ENCODE measurements around the gene MIEF2.
"Not testable (repeated sequence)": the region's sequence is repeated elsewhere in the genome, so short reads cannot be mapped to it uniquely, and the experiment has no call there.

MIEF2 gene

GRCh38 chr17:18257268-18257981, 3.0 kb upstream of the MIEF2 start:
- peak; percentile 45 for DNase-seq

GRCh38 chr17:18257982-18258355, 2.5 kb upstream of the MIEF2 start:
- peak; percentile 78 for DNase-seq

- peak; percentile 70 for DNase-seq
Observed at GRCh38 chr17:18258356-18259038, 2.0 kb upstream of the MIEF2 start, which contains the start of gene FLII. Gene FLII (minus strand): TSS chr17:18258738. CDS start chr17:18258690, 48 bp downstream.

- DNase-seq, result no peak
Observed at GRCh38 chr17:18259621-18260331, 686 bp upstream of the MIEF2 start.

- DNase-seq, result peak; percentile 58
Observed at GRCh38 chr17:18261146-18261515, 669 bp downstream of the MIEF2 start.

GRCh38 chr17:18261659-18262058, 1.2 kb downstream of the MIEF2 start:
- no peak for DNase-seq

DNA sequence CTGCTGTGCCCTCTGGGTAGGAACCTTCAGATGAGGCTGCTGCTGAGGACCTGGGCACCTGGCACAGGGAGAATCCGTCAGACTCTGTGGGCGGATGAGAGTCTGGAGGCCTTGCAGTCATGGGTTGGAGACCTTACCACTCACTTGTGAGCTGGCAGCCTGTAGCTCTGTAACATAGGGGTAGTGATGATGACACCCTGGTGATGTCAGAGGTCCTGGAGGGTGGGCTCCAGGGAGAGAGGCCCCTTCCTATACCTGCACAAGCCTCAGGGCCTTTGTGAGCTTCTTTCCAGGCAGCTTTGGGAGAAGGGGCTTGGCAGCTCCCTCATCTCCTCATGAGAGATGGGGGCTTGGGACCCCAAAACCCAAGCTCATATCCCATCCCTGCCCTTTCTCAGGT, 1.6 kb downstream of the MIEF2 start:
- DNase-seq, result no peak

DNA sequence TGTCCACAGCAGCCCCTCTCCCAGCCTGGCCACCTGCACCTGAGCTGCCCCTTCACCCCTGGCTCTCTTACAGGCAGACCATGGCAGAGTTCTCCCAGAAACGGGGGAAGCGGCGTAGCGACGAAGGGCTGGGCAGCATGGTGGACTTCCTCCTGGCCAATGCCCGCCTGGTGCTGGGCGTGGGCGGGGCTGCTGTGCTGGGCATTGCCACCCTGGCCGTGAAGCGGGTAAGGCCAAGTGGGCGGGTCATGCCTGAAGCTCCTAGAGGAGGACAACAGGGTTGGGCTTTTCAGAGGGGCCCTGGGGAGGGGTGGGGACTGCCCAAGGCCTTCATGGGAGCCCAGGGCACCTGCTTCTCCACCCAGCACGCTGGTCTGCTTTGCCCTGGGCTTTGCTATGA, 2.2 kb downstream of the MIEF2 start:
- no peak for DNase-seq

DNA sequence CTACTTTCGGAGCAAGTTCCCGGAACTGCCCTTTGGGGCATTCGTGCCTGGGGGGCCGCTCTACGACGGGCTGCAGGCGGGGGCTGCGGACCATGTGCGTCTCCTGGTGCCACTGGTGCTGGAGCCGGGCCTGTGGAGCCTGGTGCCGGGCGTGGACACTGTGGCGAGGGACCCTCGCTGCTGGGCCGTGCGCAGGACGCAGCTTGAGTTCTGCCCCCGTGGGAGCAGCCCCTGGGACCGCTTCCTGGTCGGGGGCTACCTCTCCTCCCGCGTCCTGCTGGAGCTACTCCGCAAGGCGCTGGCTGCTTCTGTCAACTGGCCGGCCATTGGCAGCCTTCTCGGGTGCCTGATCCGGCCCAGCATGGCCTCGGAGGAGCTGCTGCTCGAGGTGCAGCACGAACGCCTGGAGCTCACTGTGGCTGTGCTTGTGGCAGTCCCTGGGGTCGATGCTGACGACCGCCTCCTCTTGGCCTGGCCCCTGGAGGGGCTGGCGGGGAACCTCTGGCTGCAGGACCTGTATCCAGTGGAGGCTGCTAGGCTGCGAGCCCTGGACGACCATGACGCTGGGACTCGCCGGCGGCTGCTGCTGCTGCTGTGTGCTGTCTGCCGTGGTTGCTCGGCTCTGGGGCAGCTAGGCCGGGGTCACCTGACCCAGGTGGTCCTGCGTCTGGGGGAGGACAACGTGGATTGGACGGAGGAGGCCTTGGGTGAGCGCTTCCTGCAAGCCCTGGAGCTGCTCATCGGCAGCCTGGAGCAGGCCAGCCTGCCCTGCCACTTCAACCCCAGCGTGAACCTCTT, 3.6 kb downstream of the MIEF2 start:
- no peak for DNase-seq

GRCh38 chr17:18267366-18267765, 6.9 kb downstream of the MIEF2 start:
- DNase-seq, result no peak

- no peak for DNase-seq
Observed at GRCh38 chr17:18267927-18268711, 7.7 kb downstream of the MIEF2 start.

DNA sequence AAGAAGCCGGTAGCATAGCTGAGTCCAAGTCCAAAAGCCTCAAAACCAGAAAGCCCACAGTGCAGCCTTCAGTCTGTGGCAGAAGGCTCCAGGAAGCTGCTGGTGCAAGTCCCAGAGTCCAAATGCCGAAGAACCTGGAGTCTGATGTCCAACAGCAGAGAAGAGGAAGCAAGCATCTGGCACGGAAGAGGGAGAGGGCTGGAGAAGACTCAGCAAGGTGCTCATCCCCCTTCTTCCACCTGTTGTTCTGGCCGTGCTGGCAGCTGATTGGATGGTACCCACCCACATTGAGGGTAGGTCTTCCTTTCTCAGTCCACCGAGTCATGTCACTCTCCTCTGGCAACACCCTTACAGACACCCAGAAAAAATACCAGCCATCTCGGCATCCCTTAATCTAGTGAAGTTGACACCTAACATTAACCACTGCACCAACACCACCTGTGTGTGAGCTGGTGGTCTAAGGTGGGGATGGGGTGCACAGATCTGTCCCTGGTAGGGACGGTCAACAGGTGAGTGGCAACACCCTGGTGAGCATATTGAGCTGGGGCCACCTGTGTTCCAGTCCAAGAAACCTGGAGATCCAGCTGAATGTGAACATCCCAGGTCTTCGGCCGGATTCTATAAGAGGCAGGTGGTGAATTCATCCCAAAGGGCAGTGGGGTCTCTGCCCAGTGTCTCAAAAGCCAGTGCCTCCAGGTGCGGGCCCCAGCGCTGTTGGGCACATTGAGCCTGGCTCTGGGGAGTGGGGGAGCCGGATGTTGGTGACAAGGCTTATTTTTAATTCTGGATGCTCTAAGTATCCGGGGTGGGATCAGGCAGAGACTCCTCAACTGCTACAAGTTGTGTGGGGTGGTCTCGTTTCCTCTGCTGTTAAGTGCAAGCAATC, 9.8 kb downstream of the MIEF2 start:
- no peak for DNase-seq

- DNase-seq, result no peak
Observed at GRCh38 chr17:18277076-18277475, 16.6 kb downstream of the MIEF2 start.

- no peak for DNase-seq
Observed at GRCh38 chr17:18278867-18279266, 18.4 kb downstream of the MIEF2 start.

DNA sequence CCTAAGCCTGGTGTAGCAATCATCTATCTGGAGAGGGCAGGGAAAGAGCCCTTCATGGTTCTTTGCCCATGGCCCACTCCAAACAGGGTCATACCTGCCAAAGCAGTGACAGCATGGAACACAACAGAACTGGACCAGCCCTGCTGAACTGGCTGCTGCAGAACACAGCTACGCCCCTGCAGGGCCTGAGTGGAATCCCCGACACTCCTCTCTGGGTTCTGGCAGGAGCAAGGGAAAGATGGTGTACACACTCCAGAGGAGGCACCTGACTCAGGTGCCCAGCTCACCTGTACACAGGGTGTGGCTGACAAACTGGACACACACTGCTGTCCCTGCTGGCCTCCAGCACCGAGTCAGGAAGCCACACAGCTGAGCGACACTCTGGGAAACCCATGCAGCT, 19.8 kb downstream of the MIEF2 start:
- no peak for DNase-seq

DNA sequence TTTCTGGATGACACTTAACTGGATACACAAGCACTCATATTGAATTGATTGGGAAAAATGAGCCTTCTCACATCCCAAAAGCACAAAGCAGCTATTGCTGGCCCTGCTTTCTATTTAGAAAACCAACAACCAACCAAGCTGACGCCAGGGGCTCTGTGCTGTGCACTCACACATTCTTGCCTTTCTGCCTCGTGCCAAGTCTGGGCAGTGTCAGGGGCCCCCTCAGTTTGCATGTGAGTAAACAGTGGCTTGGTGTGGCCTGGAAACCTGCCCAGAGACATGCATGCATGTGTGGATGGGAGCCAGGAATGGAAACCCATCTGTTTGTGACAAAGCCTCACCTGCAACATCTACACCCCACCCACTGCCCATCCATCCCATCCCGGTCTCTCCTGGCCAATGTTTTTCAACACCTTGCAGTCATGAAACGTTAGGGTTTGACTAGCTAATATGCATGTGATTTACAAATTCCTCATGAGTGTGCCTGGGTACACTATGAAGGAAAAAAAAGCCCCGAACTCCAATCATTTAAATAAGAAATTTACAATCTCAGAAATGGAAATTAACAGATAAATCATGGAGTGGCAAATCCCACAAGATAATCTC, 20.4 kb downstream of the MIEF2 start:
- DNase-seq, result no peak

GRCh38 chr17:18281788-18282187, 21.3 kb downstream of the MIEF2 start:
- DNase-seq, result no peak

DNA sequence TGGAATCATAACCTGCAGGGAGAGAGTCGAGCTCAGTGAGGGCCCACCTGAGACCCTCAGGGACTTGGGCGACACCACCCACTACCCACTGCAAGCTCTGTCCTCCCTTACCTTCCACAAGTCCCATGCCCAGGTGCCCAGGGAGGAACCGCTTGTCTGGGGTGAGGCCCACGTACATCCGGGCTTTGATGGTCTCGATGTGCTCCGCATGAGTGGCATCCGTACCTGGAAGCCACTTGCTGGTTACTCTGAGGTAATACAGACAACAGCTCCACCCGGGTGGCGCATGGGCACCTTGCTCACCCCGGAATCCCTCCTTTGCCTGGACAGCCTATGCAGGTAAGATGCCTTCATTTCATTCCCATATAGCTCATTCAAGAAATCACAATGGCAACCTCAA, 24.8 kb downstream of the MIEF2 start:
- DNase-seq, result no peak

DNA sequence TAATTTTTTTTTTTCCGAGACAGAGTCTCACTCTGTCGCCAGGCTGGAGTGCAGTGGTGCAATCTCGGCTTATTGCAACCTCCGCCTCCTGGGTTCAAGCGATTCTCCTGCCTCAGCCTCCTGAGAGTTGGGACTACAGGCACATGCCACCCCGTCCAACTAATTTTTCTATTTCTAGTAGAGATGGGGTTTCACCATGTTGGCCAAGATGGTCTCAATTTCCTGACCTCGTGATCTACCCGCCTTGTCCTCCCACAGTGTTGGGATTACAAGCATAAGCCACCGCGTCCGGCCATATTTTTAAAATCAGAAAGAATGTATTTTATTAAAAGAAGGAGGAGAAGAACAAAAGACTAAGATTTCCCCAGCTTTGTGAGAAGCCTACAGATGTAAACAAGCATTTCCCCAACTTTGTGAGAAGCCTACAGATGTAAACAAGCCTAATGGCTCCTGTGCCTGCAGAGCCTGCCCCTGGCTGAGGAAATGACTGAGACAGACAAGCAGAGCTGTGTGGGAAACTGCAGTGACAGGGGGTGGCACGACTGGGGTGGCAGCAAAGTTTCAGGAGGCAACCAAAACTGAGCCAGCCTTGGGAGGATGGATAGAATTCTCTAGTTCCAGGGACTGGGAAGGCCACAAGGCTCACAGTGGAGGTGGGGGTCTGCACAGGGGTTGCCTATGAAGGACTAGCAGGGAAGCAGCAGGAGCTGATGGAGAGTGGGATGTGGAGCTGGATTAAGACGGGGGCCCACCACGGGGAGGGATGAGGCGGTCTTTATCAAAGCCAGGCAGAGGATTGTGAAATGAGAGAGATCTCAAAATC, 31.5 kb downstream of the MIEF2 start:
- DNase-seq, result no peak

DNA sequence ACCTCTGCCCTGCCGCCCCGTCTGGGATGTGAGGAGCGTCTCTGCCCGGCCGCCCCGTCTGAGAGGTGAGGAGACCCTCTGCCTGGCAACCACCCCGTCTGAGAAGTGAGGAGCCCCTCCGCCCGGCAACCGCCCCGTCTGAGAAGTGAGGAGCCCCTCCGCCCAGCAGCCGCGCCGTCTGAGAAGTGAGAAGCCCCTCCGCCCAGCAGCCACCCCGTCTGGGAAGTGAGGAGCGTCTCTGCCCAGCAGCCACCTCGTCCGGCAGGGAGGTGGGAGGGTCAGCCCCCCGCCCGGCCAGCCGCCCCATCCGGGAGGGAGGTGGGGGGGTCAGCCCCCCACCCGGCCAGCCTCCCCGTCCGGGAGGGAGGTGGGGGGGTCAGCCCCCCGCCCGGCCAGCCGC, 37.6 kb downstream of the MIEF2 start:
- DNase-seq, result not testable (repeated sequence)
